ENCODE results near the gene VPS51. TPM values are rescaled to one million over a fixed set of nuclear protein-coding genes. Genes with fewer than 3 reads are reported as not detected.

Gene VPS51
- total and polyA plus RNA-seq, 2 of the 13 experiments (the other 11 are each of a cell fraction or from before 2014, with no cell fraction given) = 76.3 to 90.6 TPM

GRCh38 chr11:65111744-65112545 is 15.9 kb downstream of the VPS51 start, which contains the start of gene TM7SF2 (continued):
- 0 out of 2 replicates have a peak, but pooled peaks have one; percentile 74 for TF ChIP-seq RFXAP (CRISPR knock-in tag; IDR thresholded peaks at IDR 0.05; ENCODE audit: borderline replicate concordance)
- no peak for TF ChIP-seq ZBTB21 (CRISPR knock-in tag; IDR thresholded peaks at IDR 0.05)
- peak; percentile 54; the same call in 1 of the 2 replicates for TF ChIP-seq ZNF317 (CRISPR knock-in tag; IDR thresholded peaks at IDR 0.05)
- no peak for TF ChIP-seq HOXA7 (CRISPR knock-in tag; IDR thresholded peaks at IDR 0.05)
- 0 out of 2 replicates have a peak, but pooled peaks have one; percentile 19 for TF ChIP-seq ZNF607 (CRISPR knock-in tag; IDR thresholded peaks at IDR 0.05; ENCODE audit: borderline replicate concordance)
- TF ChIP-seq NFATC3 (CRISPR knock-in tag; IDR thresholded peaks at IDR 0.05) = no peak
- no peak for TF ChIP-seq FOXP1 (IDR thresholded peaks at IDR 0.05)
- no peak for TF ChIP-seq FOXP1 (CRISPR knock-in tag; IDR thresholded peaks at IDR 0.05)
- TF ChIP-seq BCLAF1 (IDR thresholded peaks at IDR 0.05) = no peak
- TF ChIP-seq PRMT3 (CRISPR knock-in tag; IDR thresholded peaks at IDR 0.05; ENCODE audit: borderline replicate concordance, low read depth) = no peak
- no peak for TF ChIP-seq ZNF512 (CRISPR knock-in tag; IDR thresholded peaks at IDR 0.05)
- TF ChIP-seq, protein P1, sequence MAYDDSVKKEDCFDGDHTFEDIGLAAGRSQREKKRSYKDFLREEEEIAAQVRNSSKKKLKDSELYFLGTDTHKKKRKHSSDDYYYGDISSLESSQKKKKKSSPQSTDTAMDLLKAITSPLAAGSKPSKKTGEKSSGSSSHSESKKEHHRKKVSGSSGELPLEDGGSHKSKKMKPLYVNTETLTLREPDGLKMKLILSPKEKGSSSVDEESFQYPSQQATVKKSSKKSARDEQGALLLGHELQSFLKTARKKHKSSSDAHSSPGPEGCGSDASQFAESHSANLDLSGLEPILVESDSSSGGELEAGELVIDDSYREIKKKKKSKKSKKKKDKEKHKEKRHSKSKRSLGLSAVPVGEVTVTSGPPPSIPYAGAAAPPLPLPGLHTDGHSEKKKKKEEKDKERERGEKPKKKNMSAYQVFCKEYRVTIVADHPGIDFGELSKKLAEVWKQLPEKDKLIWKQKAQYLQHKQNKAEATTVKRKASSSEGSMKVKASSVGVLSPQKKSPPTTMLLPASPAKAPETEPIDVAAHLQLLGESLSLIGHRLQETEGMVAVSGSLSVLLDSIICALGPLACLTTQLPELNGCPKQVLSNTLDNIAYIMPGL (CRISPR knock-in tag; IDR thresholded peaks at IDR 0.05; ENCODE audit: borderline replicate concordance in 1 of 2, low read depth in 1 of 2) = no peak
- no peak; the same call in 1 of the 2 replicates for TF ChIP-seq ZNF619 (CRISPR knock-in tag; IDR thresholded peaks at IDR 0.05)
- peak; percentile 57; the same call in 1 of the 2 replicates for TF ChIP-seq TARDBP (CRISPR knock-in tag; IDR thresholded peaks at IDR 0.05)
- peak; percentile 71 for TF ChIP-seq PHF5A (CRISPR knock-in tag; IDR thresholded peaks at IDR 0.05; ENCODE audit: low read depth, unreplicated experiment)
- TF ChIP-seq, protein P2, sequence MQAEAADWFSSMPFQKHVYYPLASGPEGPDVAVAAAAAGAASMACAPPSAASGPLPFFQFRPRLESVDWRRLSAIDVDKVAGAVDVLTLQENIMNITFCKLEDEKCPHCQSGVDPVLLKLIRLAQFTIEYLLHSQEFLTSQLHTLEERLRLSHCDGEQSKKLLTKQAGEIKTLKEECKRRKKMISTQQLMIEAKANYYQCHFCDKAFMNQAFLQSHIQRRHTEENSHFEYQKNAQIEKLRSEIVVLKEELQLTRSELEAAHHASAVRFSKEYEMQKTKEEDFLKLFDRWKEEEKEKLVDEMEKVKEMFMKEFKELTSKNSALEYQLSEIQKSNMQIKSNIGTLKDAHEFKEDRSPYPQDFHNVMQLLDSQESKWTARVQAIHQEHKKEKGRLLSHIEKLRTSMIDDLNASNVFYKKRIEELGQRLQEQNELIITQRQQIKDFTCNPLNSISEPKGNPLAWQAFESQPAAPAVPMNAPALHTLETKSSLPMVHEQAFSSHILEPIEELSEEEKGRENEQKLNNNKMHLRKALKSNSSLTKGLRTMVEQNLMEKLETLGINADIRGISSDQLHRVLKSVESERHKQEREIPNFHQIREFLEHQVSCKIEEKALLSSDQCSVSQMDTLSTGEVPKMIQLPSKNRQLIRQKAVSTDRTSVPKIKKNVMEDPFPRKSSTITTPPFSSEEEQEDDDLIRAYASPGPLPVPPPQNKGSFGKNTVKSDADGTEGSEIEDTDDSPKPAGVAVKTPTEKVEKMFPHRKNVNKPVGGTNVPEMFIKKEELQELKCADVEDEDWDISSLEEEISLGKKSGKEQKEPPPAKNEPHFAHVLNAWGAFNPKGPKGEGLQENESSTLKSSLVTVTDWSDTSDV (CRISPR knock-in tag; IDR thresholded peaks at IDR 0.05) = no peak
- no peak for TF ChIP-seq ZNF33B (CRISPR knock-in tag; IDR thresholded peaks at IDR 0.05)
- TF ChIP-seq ZNF720 (CRISPR knock-in tag; IDR thresholded peaks at IDR 0.05) = no peak
- TF ChIP-seq ZNF891 (CRISPR knock-in tag; IDR thresholded peaks at IDR 0.05) = no peak; the same call in 1 of the 2 replicates
- TF ChIP-seq ARNT2 (CRISPR knock-in tag; IDR thresholded peaks at IDR 0.05; ENCODE audit: low read depth) = no peak; the same call in 1 of the 2 replicates
